ENCODE results near the gene PSKH1.

The PSKH1 gene

DNA sequence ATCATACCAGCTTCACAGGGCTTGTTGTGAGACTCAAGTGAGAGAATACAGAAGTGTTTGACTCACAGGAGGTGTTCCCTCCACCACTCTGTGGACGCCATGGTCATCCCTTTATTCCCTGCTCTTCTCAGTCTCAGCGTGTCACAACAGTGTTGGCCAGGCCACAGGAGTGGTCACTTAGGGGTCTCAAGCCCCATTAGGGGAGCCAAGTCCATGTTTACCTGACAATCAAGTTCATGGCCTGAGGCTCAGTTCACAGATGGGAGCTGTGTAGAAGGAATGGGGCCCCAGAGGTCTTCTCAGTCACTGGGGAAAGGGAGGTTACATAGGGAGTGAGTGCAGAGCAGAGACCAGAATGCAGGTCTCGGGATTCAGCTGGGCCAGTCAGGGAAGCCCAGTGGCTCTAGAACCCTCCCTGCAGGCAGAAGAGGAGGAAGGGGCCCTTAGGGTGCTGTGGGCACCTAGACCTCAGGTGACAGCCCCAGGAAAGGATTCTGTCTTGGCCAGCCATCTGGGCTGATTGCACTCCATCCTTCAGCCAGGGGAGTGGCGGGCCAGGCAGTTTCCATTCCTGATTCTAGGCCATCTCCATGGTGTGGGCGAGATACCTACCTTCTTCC is 36.0 kb upstream of the PSKH1 start:
- no peaks in the 10 kb centered on the region for H3K27me3 ChIP-seq (replicated peaks)
- no peak for DNase-seq
- H3K36me3 ChIP-seq (replicated peaks) = peaks cover 9% of the 10 kb centered on the region
- in situ Hi-C loops (cut with HindIII; ENCODE audit: low pct_ligation_motif_present, low sequenced_read_pairs) = no loop called here
- TF ChIP-seq, protein P1, sequence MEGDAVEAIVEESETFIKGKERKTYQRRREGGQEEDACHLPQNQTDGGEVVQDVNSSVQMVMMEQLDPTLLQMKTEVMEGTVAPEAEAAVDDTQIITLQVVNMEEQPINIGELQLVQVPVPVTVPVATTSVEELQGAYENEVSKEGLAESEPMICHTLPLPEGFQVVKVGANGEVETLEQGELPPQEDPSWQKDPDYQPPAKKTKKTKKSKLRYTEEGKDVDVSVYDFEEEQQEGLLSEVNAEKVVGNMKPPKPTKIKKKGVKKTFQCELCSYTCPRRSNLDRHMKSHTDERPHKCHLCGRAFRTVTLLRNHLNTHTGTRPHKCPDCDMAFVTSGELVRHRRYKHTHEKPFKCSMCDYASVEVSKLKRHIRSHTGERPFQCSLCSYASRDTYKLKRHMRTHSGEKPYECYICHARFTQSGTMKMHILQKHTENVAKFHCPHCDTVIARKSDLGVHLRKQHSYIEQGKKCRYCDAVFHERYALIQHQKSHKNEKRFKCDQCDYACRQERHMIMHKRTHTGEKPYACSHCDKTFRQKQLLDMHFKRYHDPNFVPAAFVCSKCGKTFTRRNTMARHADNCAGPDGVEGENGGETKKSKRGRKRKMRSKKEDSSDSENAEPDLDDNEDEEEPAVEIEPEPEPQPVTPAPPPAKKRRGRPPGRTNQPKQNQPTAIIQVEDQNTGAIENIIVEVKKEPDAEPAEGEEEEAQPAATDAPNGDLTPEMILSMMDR (IDR thresholded peaks at IDR 0.05; ENCODE audit: low read depth, low read length, missing control alignments) = no peak
- no peak overlapping the region for H3K4me3 ChIP-seq (ENCODE audit: low read depth, low read length)
- peak overlapping the region; percentile 96 for H3K27ac ChIP-seq

DNA sequence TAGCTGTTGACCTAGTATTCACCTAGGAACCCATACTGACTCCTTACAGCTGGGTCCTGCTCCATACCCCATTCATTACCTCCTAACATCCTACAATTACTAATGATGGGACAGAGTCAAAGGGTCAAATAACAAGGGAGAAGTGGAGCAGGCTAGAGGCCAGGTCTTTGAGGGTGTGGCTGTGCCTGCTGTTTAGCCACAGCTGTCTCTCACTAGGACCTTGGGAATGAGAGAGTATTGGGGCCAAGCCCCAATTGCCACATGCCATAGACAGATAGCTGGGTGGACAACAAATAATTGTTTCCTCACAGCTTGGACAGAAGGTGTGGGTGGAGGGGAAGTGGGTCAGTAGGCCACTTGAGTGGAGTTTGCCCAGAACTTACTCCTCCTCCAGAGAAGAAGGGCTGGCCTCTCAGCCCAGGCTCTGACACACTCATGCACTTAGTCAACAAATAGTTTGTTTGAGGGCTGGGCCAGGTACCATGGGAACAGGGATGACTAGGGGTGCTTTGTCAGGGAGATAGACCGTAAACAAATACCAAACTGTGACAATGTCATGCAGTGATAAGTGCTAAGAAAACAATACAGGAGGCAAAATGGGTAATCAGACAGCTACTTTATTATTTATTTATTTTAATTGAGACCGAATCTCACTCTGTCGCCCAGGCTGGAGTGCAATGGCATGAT is 35.4 kb upstream of the PSKH1 start:
- Histone ChIP-seq H3K27ac (peak overlapping the region; percentile 96), H3K4me3 (ENCODE audit: low read depth, low read length) (no peak overlapping the region), H3K36me3 (replicated peaks) (peaks cover 9% of the 10 kb centered on the region), H3K27me3 (replicated peaks) (no peaks in the 10 kb centered on the region)
- in situ Hi-C loops (cut with HindIII; ENCODE audit: low pct_ligation_motif_present, low sequenced_read_pairs) = no loop called here
- peak; percentile 96 for DNase-seq
- TF ChIP-seq, protein P1 (IDR thresholded peaks at IDR 0.05; ENCODE audit: low read depth, low read length, missing control alignments) = no peak

DNA sequence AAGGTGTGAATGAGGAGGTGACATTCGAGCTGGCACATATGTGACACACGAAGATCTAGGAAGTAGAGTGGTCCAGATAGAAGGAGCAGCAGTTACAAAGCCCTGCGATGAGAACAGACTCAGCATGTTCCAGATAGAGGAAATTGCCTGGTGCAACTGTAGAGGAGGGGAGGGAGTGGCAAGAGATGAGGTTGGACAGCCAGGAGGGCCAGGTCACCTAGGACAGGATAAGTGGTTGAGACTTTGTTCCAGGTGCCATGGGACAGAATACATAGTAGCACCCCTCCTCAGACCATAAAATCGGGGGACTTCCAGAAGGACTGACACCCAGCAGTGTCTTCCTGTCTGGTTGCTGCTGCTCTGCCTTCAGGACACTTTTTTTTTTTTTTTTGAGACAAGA is 34.6 kb upstream of the PSKH1 start:
- Histone ChIP-seq H3K27me3 (replicated peaks) (no peaks in the 10 kb centered on the region), H3K36me3 (replicated peaks) (peaks cover 9% of the 10 kb centered on the region), H3K4me3 (ENCODE audit: low read depth, low read length) (no peak overlapping the region), H3K27ac (peak overlapping the region; percentile 96)
- TF ChIP-seq, protein P1 (IDR thresholded peaks at IDR 0.05; ENCODE audit: low read depth, low read length, missing control alignments) = no peak
- DNase-seq = no peak
- in situ Hi-C loops (cut with HindIII; ENCODE audit: low pct_ligation_motif_present, low sequenced_read_pairs) = no loop called here

DNA sequence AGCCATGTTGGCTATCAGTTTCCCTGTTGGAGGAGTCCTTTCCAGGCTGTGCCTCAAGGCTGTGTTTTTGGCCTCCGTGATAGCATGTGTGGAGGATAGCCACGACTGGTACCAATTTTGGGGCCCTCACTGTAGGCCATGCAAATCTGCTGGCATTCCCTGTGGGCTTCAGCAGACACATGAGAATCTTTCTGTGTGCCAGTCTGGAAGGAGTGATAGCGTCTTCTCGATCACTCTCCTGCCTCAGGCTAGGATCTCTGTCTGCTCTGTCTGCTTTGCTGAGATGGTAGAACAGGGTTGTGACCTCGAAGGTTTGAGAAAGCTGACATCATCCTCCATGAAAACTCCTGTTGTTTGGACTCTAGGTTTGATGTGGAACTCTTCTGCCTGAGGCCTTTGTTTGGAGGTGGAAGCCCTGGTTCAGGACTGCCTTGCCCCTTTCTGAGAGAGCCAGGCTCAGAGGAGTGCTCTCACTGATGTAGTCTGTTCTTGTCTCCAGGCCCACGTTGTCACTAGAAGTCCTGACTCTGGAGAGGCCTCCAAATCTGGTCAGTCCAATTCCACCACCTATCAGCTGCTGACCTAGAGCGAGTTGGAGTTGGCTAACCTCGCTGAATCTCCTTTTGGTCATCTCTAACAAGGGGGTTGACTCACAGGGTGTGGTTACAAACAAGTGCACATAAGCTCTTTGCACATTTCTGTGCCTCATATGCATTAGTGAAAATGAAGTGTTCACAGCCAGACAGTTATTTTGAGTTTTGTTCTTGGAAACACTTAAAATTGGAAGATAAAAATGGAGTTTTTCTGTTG is 32.3 kb upstream of the PSKH1 start:
- in situ Hi-C loops (cut with HindIII; ENCODE audit: low pct_ligation_motif_present, low sequenced_read_pairs) = no loop called here
- TF ChIP-seq, protein P1 (IDR thresholded peaks at IDR 0.05; ENCODE audit: low read depth, low read length, missing control alignments) = no peak

DNA sequence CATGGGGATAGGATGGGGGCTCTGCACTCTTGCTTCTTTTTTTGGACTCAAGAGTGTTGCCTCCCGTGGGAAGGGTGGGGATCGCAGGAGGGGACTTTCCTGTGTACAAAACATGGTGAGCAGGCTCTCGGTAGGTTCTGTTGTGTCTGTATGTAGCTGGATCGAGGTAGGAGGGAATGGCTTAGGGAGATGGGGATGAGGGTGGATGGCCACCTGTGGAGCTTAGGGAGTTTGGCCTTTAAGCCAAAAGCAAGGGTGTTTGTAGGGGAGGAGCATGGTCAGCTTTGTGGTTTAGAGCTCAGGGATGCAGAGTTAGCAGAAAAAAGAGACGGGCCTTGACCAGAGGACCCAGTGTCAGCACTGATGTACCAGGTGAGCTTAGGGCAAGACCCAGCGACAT is 31.2 kb upstream of the PSKH1 start:
- H3K36me3 ChIP-seq (replicated peaks) = peaks cover 29% of the 10 kb centered on the region
- TF ChIP-seq, protein P1 (IDR thresholded peaks at IDR 0.05; ENCODE audit: low read depth, low read length, missing control alignments) = no peak
- peak overlapping the region; percentile 3 for H3K27ac ChIP-seq
- H3K27me3 ChIP-seq (replicated peaks) = no peaks in the 10 kb centered on the region
- H3K4me3 ChIP-seq (ENCODE audit: low read depth, low read length) = no peak overlapping the region
- no peak for DNase-seq
- in situ Hi-C loops (cut with HindIII; ENCODE audit: low pct_ligation_motif_present, low sequenced_read_pairs) = no loop called here

More for the DNA sequence above, 32.3 kb upstream of the PSKH1 start:
- H3K27me3 ChIP-seq (replicated peaks) = no peaks in the 10 kb centered on the region
- H3K27ac ChIP-seq = peak overlapping the region; percentile 25
- H3K36me3 ChIP-seq (replicated peaks) = peaks cover 20% of the 10 kb centered on the region
- peak; percentile 46 for DNase-seq
- H3K4me3 ChIP-seq (ENCODE audit: low read depth, low read length) = no peak overlapping the region

Measured in brain microvascular endothelial cell (primary cell).